Stimulated activated memory B cell treated with anti-CD40 and anti-IgM and Interleukin-4, amounts not matched to agents 10 μg/mL and 1 μg/mL and 100 μg/mL, for 72 hours (primary cell): ENCODE data around the gene PSMC3IP.
"Not testable (repeated sequence)": the region's sequence is repeated elsewhere in the genome, so short reads cannot be mapped to it uniquely, and the experiment has no call there.

ENCODE experiments used
- ATAC-seq: fragments of 150-1000 bp; cut with Tn5 transposase; 2 replicates; pipeline ENCODE4 v1.10.0; 2021
- H3K27ac Mint-ChIP-seq: one replicate; pipeline ENCODE4 v1.8.0; 2022; ENCODE audit warnings: mild to moderate bottlenecking, mixed read lengths
- H3K27me3 Mint-ChIP-seq: one replicate; pipeline ENCODE4 v1.8.0; 2022; ENCODE audit warnings: mixed read lengths
- H3K36me3 Mint-ChIP-seq: one replicate; pipeline ENCODE4 v1.8.0; 2022; ENCODE audit warnings: mixed read lengths
- H3K4me1 Mint-ChIP-seq: one replicate; pipeline ENCODE4 v1.8.0; 2022; ENCODE audit warnings: mixed read lengths
- H3K4me3 Mint-ChIP-seq: one replicate; pipeline ENCODE4 v1.8.0; 2022; ENCODE audit warnings: mild to moderate bottlenecking, moderate library complexity, mixed read lengths
- H3K9me3 Mint-ChIP-seq: one replicate; pipeline ENCODE4 v1.8.0; 2022; ENCODE audit warnings: mixed read lengths

PSMC3IP gene

DNA sequence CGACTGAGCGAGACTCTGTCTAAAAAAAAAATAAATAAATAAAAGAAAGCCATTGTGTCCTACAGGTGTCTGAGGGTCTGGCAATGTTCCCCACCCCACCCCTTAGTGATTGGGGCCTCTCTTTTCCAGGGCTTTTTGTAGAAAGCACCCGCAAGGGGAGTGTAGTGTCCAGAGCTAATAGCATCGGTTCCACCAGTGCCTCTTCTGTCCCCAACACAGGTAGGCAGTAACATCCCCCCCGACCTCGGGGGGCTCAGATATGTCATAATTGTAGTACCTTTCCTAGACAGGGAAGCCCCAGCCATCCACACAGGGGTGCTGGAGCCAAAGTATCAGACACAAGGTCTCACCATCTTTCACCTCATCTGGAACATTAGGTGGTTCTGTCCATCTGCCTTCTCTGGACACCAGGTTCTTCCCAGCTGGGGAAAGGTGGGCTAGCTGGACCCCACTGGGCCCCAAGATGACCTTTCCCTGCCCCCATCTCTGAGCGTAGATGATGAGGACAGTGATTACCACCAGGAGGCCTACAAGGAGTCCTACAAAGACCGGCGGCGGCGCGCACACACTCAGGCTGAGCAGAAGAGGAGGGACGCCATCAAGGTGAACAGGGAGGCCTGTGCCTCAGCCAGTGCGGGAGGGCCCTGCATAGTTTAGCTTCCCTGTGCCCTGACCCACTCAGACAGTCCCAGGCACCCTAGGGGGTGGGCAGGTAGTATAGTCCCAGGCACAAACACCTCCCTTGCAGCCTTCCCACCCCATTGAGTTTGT lies 9.0 kb downstream of the PSMC3IP start:
- peak overlapping the region; percentile 49 for H3K4me3 Mint-ChIP-seq
- no peaks in the 10 kb centered on the region for H3K27me3 Mint-ChIP-seq
- H3K36me3 Mint-ChIP-seq: peaks cover 63% of the 10 kb centered on the region
- H3K27ac Mint-ChIP-seq: peak overlapping the region; percentile 87
- no peaks in the 10 kb centered on the region for H3K9me3 Mint-ChIP-seq
- ATAC-seq: no peak
- peaks cover 47% of the 10 kb centered on the region for H3K4me1 Mint-ChIP-seq

DNA sequence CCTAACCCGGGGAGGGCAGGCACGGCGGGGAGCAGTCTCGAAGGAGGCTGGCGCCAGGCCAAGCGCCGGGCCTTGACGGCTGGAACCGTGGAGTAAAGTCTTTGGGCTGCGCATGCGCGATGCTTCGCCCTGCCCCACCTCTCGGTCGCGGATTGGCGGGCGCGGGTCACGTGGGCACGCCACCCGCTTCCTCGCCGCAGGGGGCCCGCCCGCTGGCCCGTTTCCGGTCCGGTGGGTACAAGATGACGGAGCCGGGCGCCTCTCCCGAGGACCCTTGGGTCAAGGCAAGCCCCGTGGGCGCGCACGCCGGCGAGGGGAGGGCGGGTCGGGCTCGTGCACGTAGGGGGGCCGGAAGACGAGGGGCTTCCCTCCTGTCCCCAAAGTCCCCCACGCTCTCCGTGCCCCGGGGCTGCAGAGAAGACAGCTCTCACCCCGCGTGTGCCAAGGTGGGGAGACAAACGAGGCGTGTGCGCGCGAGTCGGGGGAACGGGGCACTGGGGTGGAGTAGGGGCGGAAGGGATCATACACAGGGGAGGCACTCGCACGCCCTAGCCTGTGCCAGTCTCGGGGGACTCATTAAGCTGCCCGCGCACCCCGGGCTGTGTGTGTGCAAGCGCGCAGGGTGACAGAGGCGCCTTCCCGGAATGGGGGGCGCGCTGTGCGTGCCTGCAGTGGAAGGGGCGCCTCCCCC lies 10.5 kb downstream of the PSMC3IP start, which contains the start of gene MLX:
Gene MLX (plus strand): TSS at position 218 of the 691 bp plus-strand sequence. CDS start 25 bp downstream, at position 243.
- peak; percentile 90 for ATAC-seq
- peak within 1 kb of the TSS; percentile 86 for H3K4me3 Mint-ChIP-seq
- no peaks in the 10 kb centered on the region for H3K9me3 Mint-ChIP-seq
- peak within 1 kb of the TSS; percentile 87 for H3K27ac Mint-ChIP-seq
- no peaks in the 10 kb centered on the region for H3K27me3 Mint-ChIP-seq
- H3K36me3 Mint-ChIP-seq: peaks cover 50% of the 10 kb centered on the region
- peaks cover 51% of the 10 kb centered on the region for H3K4me1 Mint-ChIP-seq

DNA sequence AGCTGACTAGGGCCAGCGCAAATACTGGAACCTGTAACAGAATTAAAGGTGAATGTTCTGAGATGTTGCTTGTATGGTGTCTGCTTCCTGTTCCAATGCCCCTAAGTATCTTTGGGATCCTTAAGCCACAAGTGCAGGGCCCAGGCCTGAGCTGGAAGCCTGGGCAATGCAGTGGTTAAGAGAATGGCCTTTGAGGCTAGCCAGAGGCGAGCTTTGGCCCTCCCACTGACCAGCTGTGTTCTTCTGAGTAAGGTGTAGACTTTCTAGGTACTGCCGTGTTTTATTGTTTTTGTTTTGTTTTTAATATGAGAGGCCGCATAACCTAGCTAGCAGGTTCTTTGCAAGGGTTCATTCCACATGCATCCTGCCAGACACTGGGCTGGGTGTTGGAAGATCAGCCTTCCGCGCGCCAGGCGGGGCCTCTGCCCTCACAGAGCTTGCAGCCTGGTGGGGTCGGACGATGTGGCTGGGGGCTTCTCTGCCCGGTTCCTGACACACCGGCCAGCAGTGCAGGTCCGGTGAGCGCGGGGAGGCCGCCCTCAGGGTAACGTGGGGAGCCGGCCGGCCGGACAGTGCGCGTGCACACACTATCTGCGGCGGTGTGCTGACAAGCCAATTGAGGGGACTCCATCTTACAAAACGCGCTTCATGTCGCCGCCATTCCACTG lies 11.2 kb downstream of the PSMC3IP start:
- Mint-ChIP-seq H3K27ac (peak overlapping the region; percentile 87), H3K36me3 (peaks cover 49% of the 10 kb centered on the region), H3K27me3 (no peaks in the 10 kb centered on the region), H3K9me3 (no peaks in the 10 kb centered on the region), H3K4me3 (peak overlapping the region; percentile 86), H3K4me1 (peaks cover 58% of the 10 kb centered on the region)
- no peak for ATAC-seq

DNA sequence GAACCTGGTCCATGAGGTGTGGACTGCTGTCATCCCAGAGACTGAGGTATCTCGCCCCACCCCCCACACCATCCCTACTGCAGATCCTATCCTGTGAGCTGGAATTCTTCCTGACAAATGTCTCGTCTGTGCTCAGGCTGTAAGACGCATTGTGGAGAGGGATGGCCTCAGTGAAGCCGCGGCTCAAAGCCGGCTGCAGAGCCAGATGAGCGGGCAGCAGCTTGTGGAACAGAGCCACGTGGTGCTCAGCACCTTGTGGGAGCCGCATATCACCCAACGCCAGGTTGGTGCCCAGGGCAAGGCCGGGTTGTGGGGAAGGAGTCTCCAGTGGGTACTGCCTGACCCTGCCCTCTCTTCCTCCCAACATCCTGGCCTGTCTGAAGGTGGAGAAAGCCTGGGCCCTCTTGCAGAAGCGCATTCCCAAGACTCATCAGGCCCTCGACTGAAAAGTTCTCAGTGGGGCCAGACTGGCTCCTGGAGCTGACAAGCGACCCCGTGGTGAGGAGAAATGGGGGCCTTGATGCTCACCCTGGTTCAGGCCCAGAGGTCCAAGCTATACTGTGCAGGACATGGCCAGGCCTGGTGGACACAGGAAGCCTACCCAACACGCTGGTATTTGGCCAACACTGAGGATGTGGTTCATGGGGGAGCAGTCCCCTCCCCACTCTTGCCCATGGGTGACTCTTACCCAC lies 11.9 kb downstream of the PSMC3IP start:
- no peak for ATAC-seq
- no peaks in the 10 kb centered on the region for H3K27me3 Mint-ChIP-seq
- H3K4me3 Mint-ChIP-seq: peak overlapping the region; percentile 86
- H3K36me3 Mint-ChIP-seq: peaks cover 42% of the 10 kb centered on the region
- peak overlapping the region; percentile 87 for H3K27ac Mint-ChIP-seq
- H3K4me1 Mint-ChIP-seq: peaks cover 56% of the 10 kb centered on the region
- no peaks in the 10 kb centered on the region for H3K9me3 Mint-ChIP-seq

DNA sequence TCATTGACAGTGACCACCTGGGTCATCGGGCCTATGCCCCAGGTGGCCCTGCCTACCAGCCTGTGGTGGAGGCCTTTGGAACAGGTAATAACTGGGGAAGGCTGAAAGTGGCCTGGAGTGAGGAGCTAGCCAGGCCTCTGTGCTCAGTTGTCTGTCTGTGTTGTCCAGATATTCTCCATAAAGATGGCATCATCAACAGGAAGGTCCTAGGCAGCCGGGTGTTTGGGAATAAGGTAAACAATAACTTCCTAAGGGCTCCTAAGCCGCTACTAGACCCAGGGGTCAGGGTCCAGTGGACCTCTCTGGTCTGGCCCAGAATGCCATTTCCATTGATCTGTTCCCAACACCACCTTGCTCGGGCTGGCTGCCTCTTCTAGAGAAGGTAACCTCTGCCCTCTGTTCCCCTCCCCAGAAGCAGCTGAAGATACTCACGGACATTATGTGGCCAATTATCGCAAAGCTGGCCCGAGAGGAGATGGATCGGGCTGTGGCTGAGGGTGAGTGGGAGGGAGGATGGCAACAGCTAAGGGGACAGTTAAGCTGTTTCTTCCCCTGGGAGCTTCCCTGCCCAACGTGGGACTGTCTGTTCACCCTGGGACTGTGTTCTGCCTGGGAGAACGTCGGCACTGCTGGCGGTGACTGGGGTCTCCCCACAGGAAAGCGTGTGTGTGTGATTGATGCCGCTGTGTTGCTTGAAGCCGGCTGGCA lies 12.6 kb downstream of the PSMC3IP start:
- Mint-ChIP-seq H3K4me1 (peaks cover 61% of the 10 kb centered on the region), H3K27ac (peak overlapping the region; percentile 90), H3K9me3 (no peaks in the 10 kb centered on the region), H3K27me3 (no peaks in the 10 kb centered on the region), H3K4me3 (no peak overlapping the region), H3K36me3 (peaks cover 38% of the 10 kb centered on the region)
- no peak for ATAC-seq

DNA sequence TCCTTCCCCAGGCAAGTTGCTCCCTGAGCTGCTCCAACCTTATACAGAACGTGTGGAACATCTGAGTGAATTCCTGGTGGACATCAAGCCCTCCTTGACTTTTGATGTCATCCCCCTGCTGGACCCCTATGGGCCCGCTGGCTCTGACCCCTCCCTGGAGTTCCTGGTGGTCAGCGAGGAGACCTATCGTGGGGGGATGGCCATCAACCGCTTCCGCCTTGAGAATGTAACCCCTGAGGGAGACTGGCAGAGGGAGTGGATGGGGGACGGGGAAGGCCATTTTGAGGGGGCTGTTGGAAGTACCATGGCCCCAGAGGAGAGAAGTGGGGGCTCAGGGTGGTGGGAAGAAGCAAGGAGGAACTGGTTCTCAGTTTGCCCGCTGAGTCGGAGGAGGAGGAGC lies 13.6 kb downstream of the PSMC3IP start:
- Mint-ChIP-seq H3K27me3 (no peaks in the 10 kb centered on the region), H3K36me3 (peaks cover 32% of the 10 kb centered on the region), H3K4me3 (peak overlapping the region; percentile 86), H3K27ac (peak overlapping the region; percentile 90), H3K4me1 (peaks cover 65% of the 10 kb centered on the region), H3K9me3 (no peaks in the 10 kb centered on the region)
- ATAC-seq: no peak

DNA sequence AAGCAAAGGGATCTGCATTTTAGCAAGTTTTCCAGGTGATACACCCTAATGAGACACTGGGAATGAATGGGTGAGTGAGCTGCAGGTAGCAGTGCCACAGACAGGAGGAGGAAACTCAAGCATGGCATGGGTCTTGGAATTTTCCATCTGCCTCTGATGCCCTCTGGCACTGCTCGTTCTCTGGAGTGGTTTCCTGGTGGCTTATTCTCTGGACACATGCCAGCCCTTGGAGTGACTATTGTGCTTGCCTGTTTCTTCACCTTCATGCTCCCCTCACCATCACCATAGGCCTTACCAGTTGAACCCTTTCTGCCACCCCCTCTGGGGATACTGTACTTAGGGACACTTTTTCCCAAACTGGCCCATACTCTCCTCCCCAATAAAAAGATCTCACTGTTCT lies 14.0 kb downstream of the PSMC3IP start:
- Mint-ChIP-seq H3K27ac (peak overlapping the region; percentile 90), H3K4me1 (peaks cover 61% of the 10 kb centered on the region), H3K4me3 (peak overlapping the region; percentile 86), H3K9me3 (no peaks in the 10 kb centered on the region), H3K27me3 (no peaks in the 10 kb centered on the region), H3K36me3 (peaks cover 28% of the 10 kb centered on the region)
- no peak for ATAC-seq

DNA sequence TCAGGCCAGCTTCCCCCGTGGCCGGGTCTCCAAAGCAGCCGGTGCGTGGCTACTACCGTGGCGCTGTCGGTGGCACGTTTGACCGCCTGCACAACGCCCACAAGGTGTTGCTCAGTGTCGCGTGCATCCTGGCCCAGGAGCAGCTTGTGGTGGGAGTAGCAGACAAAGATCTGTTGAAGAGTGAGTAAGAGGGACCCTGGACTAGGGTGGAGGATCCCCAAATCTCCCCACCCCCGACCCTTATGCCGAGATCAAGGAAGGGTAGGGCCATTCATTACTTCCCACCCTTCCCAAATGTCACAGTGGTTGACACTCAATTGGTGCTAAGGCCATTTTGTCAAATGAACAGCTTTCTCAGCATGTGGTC lies 14.4 kb downstream of the PSMC3IP start:
- Mint-ChIP-seq H3K9me3 (no peaks in the 10 kb centered on the region), H3K27ac (peak overlapping the region; percentile 90), H3K36me3 (peaks cover 26% of the 10 kb centered on the region), H3K4me3 (peak overlapping the region; percentile 86), H3K27me3 (no peaks in the 10 kb centered on the region), H3K4me1 (peaks cover 59% of the 10 kb centered on the region)
- no peak for ATAC-seq

DNA sequence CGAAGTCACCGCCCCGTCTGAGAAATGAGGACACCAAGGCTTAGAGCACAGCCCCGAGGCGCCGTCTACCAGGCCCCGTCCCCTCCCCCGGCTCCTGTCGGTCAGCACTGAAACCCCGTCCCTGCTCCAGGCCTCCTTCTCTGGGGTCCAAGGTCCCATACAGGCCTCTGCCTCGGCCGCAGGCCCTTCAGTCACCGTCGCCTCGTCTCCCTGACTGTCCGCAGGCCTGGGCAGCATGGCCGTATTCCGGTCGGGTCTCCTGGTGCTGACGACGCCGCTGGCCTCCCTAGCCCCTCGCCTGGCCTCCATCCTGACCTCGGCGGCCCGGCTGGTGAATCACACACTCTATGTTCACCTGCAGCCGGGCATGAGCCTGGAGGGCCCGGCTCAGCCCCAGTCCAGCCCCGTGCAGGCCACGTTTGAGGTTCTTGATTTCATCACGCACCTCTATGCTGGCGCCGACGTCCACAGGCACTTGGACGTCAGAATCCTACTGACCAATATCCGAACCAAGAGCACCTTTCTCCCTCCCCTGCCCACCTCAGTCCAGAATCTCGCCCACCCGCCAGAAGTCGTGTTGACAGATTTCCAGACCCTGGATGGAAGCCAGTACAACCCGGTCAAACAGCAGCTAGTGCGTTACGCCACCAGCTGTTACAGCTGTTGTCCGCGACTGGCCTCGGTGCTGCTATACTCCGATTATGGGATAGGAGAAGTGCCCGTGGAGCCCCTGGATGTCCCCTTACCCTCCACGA lies 15.0 kb downstream of the PSMC3IP start:
- peak overlapping the region; percentile 86 for H3K4me3 Mint-ChIP-seq
- no peaks in the 10 kb centered on the region for H3K27me3 Mint-ChIP-seq
- peaks cover 22% of the 10 kb centered on the region for H3K36me3 Mint-ChIP-seq
- no peaks in the 10 kb centered on the region for H3K9me3 Mint-ChIP-seq
- peaks cover 54% of the 10 kb centered on the region for H3K4me1 Mint-ChIP-seq
- peak overlapping the region; percentile 90 for H3K27ac Mint-ChIP-seq
- ATAC-seq: peak; percentile 1

DNA sequence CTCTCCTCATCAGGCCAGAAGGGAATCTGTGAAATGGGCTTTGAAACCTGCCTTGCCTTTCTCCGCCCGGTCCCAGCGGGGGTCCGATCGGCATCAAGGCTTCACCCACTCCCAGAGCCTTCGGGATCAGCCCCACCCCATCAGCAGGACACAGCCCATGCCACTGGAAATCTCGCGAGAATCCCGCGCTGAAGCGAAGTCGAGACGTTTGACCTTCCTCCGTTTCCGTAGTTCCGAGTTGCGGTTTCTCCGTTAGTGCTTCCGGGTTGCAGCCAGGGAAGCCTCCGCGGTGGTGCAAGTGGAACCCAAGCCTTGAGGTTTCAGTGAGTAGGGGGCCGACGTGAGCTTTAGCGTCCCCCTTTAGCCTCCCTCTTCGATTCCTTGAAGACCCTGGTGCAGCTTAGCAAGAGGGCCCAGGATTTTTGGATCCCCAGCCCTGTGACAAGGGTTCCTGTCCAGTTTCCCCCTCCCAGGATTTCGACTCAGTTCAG lies 15.6 kb downstream of the PSMC3IP start, which contains the start of gene COASY:
Gene COASY (plus strand): TSS at position 252 of the 491 bp plus-strand sequence. CDS start 475 bp downstream, outside the sequence.
- no peaks in the 10 kb centered on the region for H3K27me3 Mint-ChIP-seq
- ATAC-seq: peak; percentile 82
- peak within 1 kb of the TSS; percentile 90 for H3K27ac Mint-ChIP-seq
- H3K4me3 Mint-ChIP-seq: peak within 1 kb of the TSS; percentile 86
- peaks cover 20% of the 10 kb centered on the region for H3K36me3 Mint-ChIP-seq
- H3K9me3 Mint-ChIP-seq: no peaks in the 10 kb centered on the region
- peaks cover 52% of the 10 kb centered on the region for H3K4me1 Mint-ChIP-seq

DNA sequence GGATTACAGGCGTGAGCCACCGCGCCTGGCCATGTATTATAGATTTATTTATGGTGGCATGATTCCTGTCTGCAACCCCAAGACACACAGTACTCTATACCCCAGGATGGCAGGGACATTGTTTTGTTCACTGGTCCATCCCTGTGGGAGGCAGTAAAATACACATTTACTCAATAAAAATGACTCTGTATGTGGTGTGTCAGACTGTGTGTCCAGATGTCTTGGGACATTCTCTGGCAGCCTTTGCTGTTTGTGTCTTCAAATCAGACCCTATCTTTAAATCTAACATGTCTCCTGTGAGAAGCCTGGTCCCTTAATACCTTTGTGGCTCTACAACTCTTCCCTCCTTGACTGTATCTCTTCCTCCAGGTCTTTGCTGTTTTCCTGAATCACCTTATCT lies 17.3 kb downstream of the PSMC3IP start:
- H3K4me1 Mint-ChIP-seq: peaks cover 50% of the 10 kb centered on the region
- no peak for ATAC-seq
- peaks cover 14% of the 10 kb centered on the region for H3K36me3 Mint-ChIP-seq
- no peak overlapping the region for H3K4me3 Mint-ChIP-seq
- no peaks in the 10 kb centered on the region for H3K27me3 Mint-ChIP-seq
- no peaks in the 10 kb centered on the region for H3K9me3 Mint-ChIP-seq
- peak overlapping the region; percentile 90 for H3K27ac Mint-ChIP-seq

DNA sequence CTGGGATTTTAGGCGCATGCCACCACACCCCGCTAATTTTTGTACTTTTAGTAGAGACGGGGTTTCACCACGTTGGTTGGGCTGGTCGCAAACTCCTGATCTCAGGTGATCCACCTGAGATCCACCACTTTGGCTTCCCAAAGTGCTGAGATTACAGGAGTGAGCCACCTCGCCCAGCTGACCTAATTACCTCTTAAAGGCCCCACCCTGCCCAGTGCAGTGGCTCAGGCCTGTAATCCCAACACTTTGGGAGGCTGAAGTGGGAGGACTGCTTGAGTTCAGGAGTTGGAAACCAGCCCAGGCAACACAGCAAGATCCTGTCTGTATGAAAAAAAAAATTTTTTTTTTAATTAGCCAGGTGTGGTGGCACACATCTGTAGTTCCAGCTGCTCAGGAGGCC lies 18.5 kb downstream of the PSMC3IP start:
- H3K27me3 Mint-ChIP-seq: no peaks in the 10 kb centered on the region
- no peak for ATAC-seq
- H3K9me3 Mint-ChIP-seq: no peaks in the 10 kb centered on the region
- H3K36me3 Mint-ChIP-seq: peaks cover 10% of the 10 kb centered on the region
- peaks cover 54% of the 10 kb centered on the region for H3K4me1 Mint-ChIP-seq
- peak overlapping the region; percentile 90 for H3K27ac Mint-ChIP-seq
- no peak overlapping the region for H3K4me3 Mint-ChIP-seq

DNA sequence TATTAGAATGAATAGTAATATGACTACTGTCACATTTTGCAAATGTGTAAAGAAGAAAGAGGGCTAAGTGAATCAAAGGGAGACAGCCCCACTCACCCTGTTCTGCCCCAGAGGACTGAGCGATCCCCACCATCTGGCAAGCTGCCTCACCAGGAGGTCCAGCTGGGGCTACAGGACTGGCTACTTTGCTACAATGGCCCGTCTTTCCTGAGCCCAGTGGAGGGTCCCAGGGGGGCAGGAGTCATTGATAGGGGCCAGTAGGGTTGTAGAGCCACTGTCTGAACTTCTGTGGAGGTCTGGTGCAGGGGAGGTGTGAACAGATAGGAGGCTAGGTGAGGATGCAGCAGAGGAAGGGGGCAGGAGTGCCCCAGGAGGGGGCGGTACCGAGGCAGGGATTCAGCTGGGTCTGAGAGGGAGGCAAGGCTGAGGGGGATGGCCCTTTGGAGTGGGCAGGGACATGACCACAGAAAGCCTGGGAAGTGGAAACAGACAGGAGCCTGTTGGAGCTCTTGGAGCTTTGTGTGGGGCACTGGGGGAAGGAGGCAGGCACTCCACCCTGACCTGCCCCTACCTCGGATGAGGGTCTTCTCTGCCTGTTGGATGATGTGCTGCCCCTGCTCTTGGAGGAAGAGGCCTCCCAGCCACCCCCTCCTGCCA lies 21.4 kb downstream of the PSMC3IP start:
- ATAC-seq, H3K27ac Mint-ChIP-seq: not testable (repeated sequence)

More for the DNA sequence above, 21.4 kb downstream of the PSMC3IP start:
- H3K4me1 Mint-ChIP-seq: peaks cover 51% of the 10 kb centered on the region
- not testable (repeated sequence) for H3K4me3 Mint-ChIP-seq, H3K9me3 Mint-ChIP-seq, H3K36me3 Mint-ChIP-seq, H3K27me3 Mint-ChIP-seq
